HG03354 (cell line): ENCODE measurements around the gene SHC3.

Experiments used
- ATAC-seq: cut with Tn5 transposase; IDR thresholded peaks from one replicate; pipeline ENCODE4 v1.9.1; 2021; ENCODE audit warnings: mild to moderate bottlenecking; ENCODE audit not compliant: unreplicated experiment, poor library complexity, severe bottlenecking

Gene SHC3

GRCh38 chr9:89116064-89116804 lies 62.4 kb downstream of the SHC3 start:
- ATAC-seq = no peak

- no peak for ATAC-seq
Measured at GRCh38 chr9:89115426-89115825, 63.2 kb downstream of the SHC3 start.

- no peak for ATAC-seq
Measured at GRCh38 chr9:89114741-89115140, 63.9 kb downstream of the SHC3 start.

GRCh38 chr9:89113851-89114250 lies 64.8 kb downstream of the SHC3 start:
- no peak for ATAC-seq

GRCh38 chr9:89112243-89112642 lies 66.4 kb downstream of the SHC3 start:
- ATAC-seq = no peak

- ATAC-seq = no peak
Measured at GRCh38 chr9:89109666-89110065, 69.0 kb downstream of the SHC3 start.

- no peak for ATAC-seq
Measured at GRCh38 chr9:89107406-89107805, 71.2 kb downstream of the SHC3 start.

- no peak for ATAC-seq
Measured at GRCh38 chr9:89106224-89106851, 72.3 kb downstream of the SHC3 start.

- ATAC-seq = no peak
Measured at GRCh38 chr9:89104821-89105220, 73.8 kb downstream of the SHC3 start.

GRCh38 chr9:89097219-89097618 lies 81.4 kb downstream of the SHC3 start:
- no peak for ATAC-seq

- ATAC-seq = no peak
Measured at GRCh38 chr9:89096807-89097206, 81.8 kb downstream of the SHC3 start.

- no peak for ATAC-seq
Measured at GRCh38 chr9:89095761-89096528, 82.7 kb downstream of the SHC3 start.

- ATAC-seq = no peak
Measured at GRCh38 chr9:89093201-89093975, 85.2 kb downstream of the SHC3 start.

GRCh38 chr9:89089176-89089575 lies 89.4 kb downstream of the SHC3 start:
- ATAC-seq = no peak

- ATAC-seq = no peak
Measured at GRCh38 chr9:89083626-89084025, 95.0 kb downstream of the SHC3 start.

GRCh38 chr9:89080193-89080592 lies 98.4 kb downstream of the SHC3 start:
- no peak for ATAC-seq

- no peak for ATAC-seq
Measured at GRCh38 chr9:89079391-89079790, 99.2 kb downstream of the SHC3 start.

- ATAC-seq = no peak
Measured at GRCh38 chr9:89078860-89079259, 99.8 kb downstream of the SHC3 start.

GRCh38 chr9:89078421-89078820 lies 100.2 kb downstream of the SHC3 start:
- ATAC-seq = no peak

- ATAC-seq = no peak
Measured at GRCh38 chr9:89077519-89077918, 101.1 kb downstream of the SHC3 start.
